H1 (cell line): Measurements from ENCODE around the gene POLR2A. TPM values are rescaled to one million over a fixed set of nuclear protein-coding genes. Genes with fewer than 3 reads are reported as not detected.

Source experiments
- CTCF ChIA-PET: fragments of 300-600 bp; sonication (Branson Sonifier 250); formaldehyde crosslinking; loops from one replicate; lab custom pipeline; 2021; ENCODE audit not compliant: partially characterized antibody; lab: Charles Lee
- POLR2A ChIA-PET: fragments of 300-600 bp; sonication (Branson Sonifier 250); formaldehyde crosslinking; loops from one replicate; lab custom pipeline; 2021; ENCODE audit warnings: inconsistent platforms; ENCODE audit not compliant: partially characterized antibody; lab: Charles Lee
- DNase-seq, 2 experiments: peaks; one replicate each; pipeline versions ENCODE4 v3.0.0 to v3.0.0-alpha.2; 2010 to 2022; ENCODE audit warnings: low spot score in 2 of 2, low read depth in 1 of 2, mixed read lengths in 1 of 2
- FAIRE-seq: peaks from 2 replicates; lab custom pipeline; 2011; peaks lifted over from hg19 to GRCh38; lab: Jason Lieb, UNC
- H2AFZ ChIP-seq: 2 replicates; pipeline ENCODE4 v1.8.1; 2012; ENCODE audit warnings: low read length, inconsistent platforms
- H2AK5ac ChIP-seq: 2 replicates; pipeline ENCODE4 v1.6.1; 2013; ENCODE audit warnings: low read depth, low read length
- H2BK120ac ChIP-seq: replicated peaks from 2 replicates; pipeline ENCODE3; 2013; ENCODE audit warnings: low read depth, low read length, inconsistent platforms
- H2BK12ac ChIP-seq: 2 replicates; pipeline ENCODE4 v1.6.1; 2013; ENCODE audit warnings: low read depth, low read length
- H2BK15ac ChIP-seq: 2 replicates; pipeline ENCODE4 v1.6.1; 2013; ENCODE audit warnings: low read length
- H2BK20ac ChIP-seq: 2 replicates; pipeline ENCODE4 v1.6.1; 2013; ENCODE audit warnings: low read length
- H2BK5ac ChIP-seq: 2 replicates; pipeline ENCODE4 v1.6.1; 2013; ENCODE audit warnings: low read depth, low read length
- H3K14ac ChIP-seq: 2 replicates; pipeline ENCODE4 v1.6.1; 2013; ENCODE audit warnings: inconsistent platforms; ENCODE audit not compliant: insufficient read length
- H3K18ac ChIP-seq: 2 replicates; pipeline ENCODE4 v1.6.1; 2013; ENCODE audit warnings: low read length; ENCODE audit errors: extremely low read depth
- H3K23ac ChIP-seq: 2 replicates; pipeline ENCODE4 v1.6.1; 2013; ENCODE audit warnings: inconsistent platforms; ENCODE audit not compliant: insufficient read length
- H3K23me2 ChIP-seq: 2 replicates; pipeline ENCODE4 v1.6.1; 2013; ENCODE audit warnings: low read depth, low read length
- H3K27ac ChIP-seq: 2 replicates; pipeline ENCODE4 v1.6.1; 2011; ENCODE audit warnings: low read depth, low read length, inconsistent platforms
- H3K27me3 ChIP-seq, 4 experiments: replicated peaks in 1 of 4; 1 replicate in 1 of 4; 2 replicates in 3 of 4; pipeline versions ENCODE4 v1.6.1 to v1.8.1; 2011 to 2013; ENCODE audit warnings: low read length in 3 of 4, mild to moderate bottlenecking in 3 of 4, inconsistent platforms in 2 of 4, mixed read lengths in 2 of 4, moderate library complexity in 1 of 4; ENCODE audit not compliant: control insufficient read depth in 3 of 4, insufficient read depth in 3 of 4; ENCODE audit errors: extremely low read depth in 1 of 4
- H3K36me3 ChIP-seq, 4 experiments: 2 replicates each; pipeline versions ENCODE4 v1.6.1 to v1.8.1; 2011 to 2013; ENCODE audit warnings: mild to moderate bottlenecking in 4 of 4, low read length in 3 of 4, moderate library complexity in 2 of 4, control low read depth in 1 of 4, inconsistent platforms in 1 of 4; ENCODE audit not compliant: insufficient read depth in 4 of 4, control insufficient read depth in 2 of 4
- H3K4ac ChIP-seq: replicated peaks from 2 replicates; pipeline ENCODE3; 2013; ENCODE audit warnings: low read length, low read depth, mixed read lengths, inconsistent platforms; ENCODE audit not compliant: insufficient read length
- H3K4me1 ChIP-seq, 4 experiments: replicated peaks in 1 of 4; 1 replicate in 1 of 4; 2 replicates in 3 of 4; pipeline versions ENCODE4 v1.6.1 to v1.8.1; 2011 to 2013; ENCODE audit warnings: low read length in 3 of 4, inconsistent platforms in 2 of 4, mixed read lengths in 1 of 4; ENCODE audit not compliant: insufficient read depth in 4 of 4, control insufficient read depth in 3 of 4
- H3K4me2 ChIP-seq, 2 experiments: 2 replicates each; pipeline versions ENCODE4 v1.6.1 to v1.8.1; 2011 to 2013; ENCODE audit warnings: low read depth in 2 of 2, low read length in 2 of 2, control low read depth in 1 of 2, inconsistent platforms in 1 of 2, mild to moderate bottlenecking in 1 of 2; ENCODE audit not compliant: insufficient read depth in 1 of 2
- H3K4me3 ChIP-seq, 4 experiments: fragments of 200-600, 300-600 bp in 1 of 4; sonication (generic), shearing (Covaris generic), sonication (Bioruptor Twin) in 1 of 4; 2 replicates each; pipeline versions ENCODE4 v1.5.1 to v1.8.1; 2011 to 2016; ENCODE audit warnings: low read length in 4 of 4, low read depth in 3 of 4, control low read depth in 2 of 4, inconsistent platforms in 2 of 4, mild to moderate bottlenecking in 2 of 4, mixed read lengths in 1 of 4, moderate library complexity in 1 of 4; ENCODE audit not compliant: insufficient read depth in 2 of 4; ENCODE audit errors: extremely low read depth in 1 of 4
- H3K56ac ChIP-seq: replicated peaks from 2 replicates; pipeline ENCODE3; 2013; ENCODE audit warnings: low read depth, mild to moderate bottlenecking, mixed read lengths, low read length, inconsistent platforms; ENCODE audit not compliant: insufficient read length
- H3K79me1 ChIP-seq: 2 replicates; pipeline ENCODE4 v1.6.1; 2013; ENCODE audit warnings: low read depth, low read length, control low read depth
- H3K79me2 ChIP-seq, 2 experiments: 2 replicates each; pipeline versions ENCODE4 v1.6.1 to v1.8.1; 2012 to 2013; ENCODE audit warnings: low read length in 2 of 2, mild to moderate bottlenecking in 2 of 2, inconsistent platforms in 1 of 2; ENCODE audit not compliant: insufficient read depth in 2 of 2, control insufficient read depth in 1 of 2
- H3K9ac ChIP-seq, 4 experiments: replicated peaks in 1 of 4; 1 replicate in 1 of 4; 2 replicates in 3 of 4; pipeline versions ENCODE4 v1.6.1 to v1.8.1; 2011 to 2013; ENCODE audit warnings: low read depth in 3 of 4, low read length in 3 of 4, control low read depth in 2 of 4, mild to moderate bottlenecking in 2 of 4, moderate library complexity in 2 of 4, inconsistent platforms in 1 of 4; ENCODE audit errors: extremely low read depth in 1 of 4
- H3K9me3 ChIP-seq, 2 experiments: 2 replicates each; pipeline versions ENCODE4 v1.6.1 to v1.8.1; 2012 to 2013; ENCODE audit warnings: mild to moderate bottlenecking in 2 of 2, moderate library complexity in 2 of 2, control low read depth in 1 of 2, inconsistent platforms in 1 of 2, low read depth in 1 of 2, low read length in 1 of 2, mixed read lengths in 1 of 2; ENCODE audit not compliant: insufficient read depth in 2 of 2
- H4K20me1 ChIP-seq, 2 experiments: replicated peaks in 1 of 2; 2 replicates each; pipeline versions ENCODE3 to v1.8.1; 2011 to 2013; ENCODE audit warnings: inconsistent platforms in 2 of 2, low read length in 2 of 2, mild to moderate bottlenecking in 1 of 2; ENCODE audit not compliant: insufficient read depth in 2 of 2, control insufficient read depth in 1 of 2
- H4K5ac ChIP-seq: 2 replicates; pipeline ENCODE4 v1.6.1; 2013; ENCODE audit warnings: low read length, low read depth, mixed read lengths, inconsistent platforms; ENCODE audit not compliant: insufficient read length
- H4K8ac ChIP-seq: 2 replicates; pipeline ENCODE4 v1.8.0; 2013; ENCODE audit warnings: mild to moderate bottlenecking, moderate library complexity, low read length, inconsistent platforms; ENCODE audit not compliant: insufficient read depth; ENCODE audit errors: extremely low read depth
- H4K91ac ChIP-seq: replicated peaks from 2 replicates; pipeline ENCODE3; 2013; ENCODE audit warnings: low read length, mixed read lengths, inconsistent platforms; ENCODE audit not compliant: insufficient read length
- BRCA1 ChIP-seq: IDR thresholded peaks from 2 replicates; pipeline ENCODE4 v1.6.1; 2012; ENCODE audit warnings: low read depth, low read length, improper control_type of control experiment
- WGBS, 2 experiments: shearing (Covaris generic) in 1 of 2; methylation state at CpG; one replicate each; pipeline versions ENCODE4 v1.1.6 to v1.1.7; 2013 to 2015; ENCODE audit warnings: low lambda C conversion rate in 2 of 2, mixed read lengths in 2 of 2, inconsistent platforms in 1 of 2, low coverage in 1 of 2, missing lambda C conversion rate in 1 of 2; ENCODE audit not compliant: insufficient replicate concordance in 2 of 2, insufficient coverage in 1 of 2, insufficient read length in 1 of 2; ENCODE audit errors: extremely low coverage in 1 of 2, missing lambda C conversion rate in 1 of 2; 5-methylcytosine and 5-hydroxymethylcytosine counted together
- polyA plus RNA-seq, 7 experiments: library from polyadenylated mRNA; depleted of rRNA in 3 of 7; stranded (reverse) in 5 of 7; unstranded in 2 of 7; fragments of >200 nt in 5 of 7; fragments of 200-250 nt in 2 of 7; gene quantifications; 1 replicate in 5 of 7; 2 replicates in 1 of 7; 4 replicates in 1 of 7; pipeline versions ENCODE4 v1.2.1 to v1.2.3, GENCODE V29; 2011 to 2013; ENCODE audit warnings: missing spikeins in 2 of 7, mixed read lengths in 2 of 7
- total RNA-seq: library from RNA; stranded (reverse); fragmentation: NEBNext Ultra II Directional; extraction: Animal tissue kit (Norgen Biotek cat#: 25700); gene quantifications from 2 replicates; pipeline ENCODE4 v1.2.1, GENCODE V29; 2021

The POLR2A gene
- total and polyA plus RNA-seq, 2 of the 8 experiments (the other 6 are each of a cell fraction or from before 2014, with no cell fraction given): 26.8 to 150 TPM

DNA sequence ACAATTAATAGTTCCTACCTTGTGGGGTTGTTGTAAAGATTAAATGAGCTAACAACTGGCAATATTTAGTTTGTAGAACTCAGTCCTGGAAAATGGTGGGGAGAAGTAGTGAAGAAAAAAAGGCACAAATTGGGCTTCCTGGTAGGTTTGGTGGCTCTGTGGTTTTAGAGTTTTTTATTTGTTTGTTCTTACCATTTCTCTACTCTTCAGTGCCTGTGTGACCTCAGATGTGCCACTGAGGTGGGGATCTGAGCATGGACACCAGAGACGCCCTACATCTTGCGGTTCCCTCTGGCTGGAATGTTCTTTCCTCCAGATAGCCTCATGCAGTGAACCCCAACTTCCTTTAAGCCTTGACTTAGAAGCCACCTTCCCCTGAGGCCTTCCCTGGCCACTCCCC is 12.4 kb upstream of the POLR2A start:
- no peak overlapping the region for H2BK15ac ChIP-seq
- no peak overlapping the region for H4K5ac ChIP-seq
- H3K79me1 ChIP-seq: peaks cover 6% of the 10 kb centered on the region
- H2BK120ac ChIP-seq: no peak overlapping the region
- CTCF ChIA-PET: interaction anchor here (2.1 kb wide), 1 partner anchor 89 kb away, joined by 6 read pairs; no protein-coding TSS in a partner anchor
- no peak for TF ChIP-seq BRCA1
- H3K4ac ChIP-seq: no peak overlapping the region
- H3K27ac ChIP-seq: no peak overlapping the region
- no peaks in the 10 kb centered on the region; a peak in 1 of 7 replicates for H3K27me3 ChIP-seq
- no peak overlapping the region for H3K4me2 ChIP-seq
- H2BK20ac ChIP-seq: no peak overlapping the region
- DNase-seq (no peak), FAIRE-seq (no peak)
- WGBS, 2 experiments: 94% methylated on average over 2 of the region's 2 CpGs; no CpG with 5 or more reads in 1 of the 2 experiments
- H4K91ac ChIP-seq: no peak overlapping the region
- no peak overlapping the region for H2AK5ac ChIP-seq
- H4K8ac ChIP-seq: no peak overlapping the region
- H2BK5ac ChIP-seq: no peak overlapping the region
- H2AFZ ChIP-seq: no peak overlapping the region
- H3K56ac ChIP-seq: no peak overlapping the region
- POLR2A ChIA-PET: interaction anchor here (1.7 to 13.8 kb wide), 4 partner anchors 9 to 142 kb away, joined by 5 to 200 read pairs (median 8); partner anchors contain the start of genes POLR2A, SLC35G6 and ZBTB4
- no peak overlapping the region for H3K23ac ChIP-seq
- H3K9ac ChIP-seq: no peak overlapping the region
- no peak overlapping the region for H3K14ac ChIP-seq
- H3K36me3 ChIP-seq: 0 out of 8 replicates have a peak, but pooled peaks cover 0 to 3% (median 0%) of the 10 kb centered on the region in 4 experiments
- peaks cover 0 to 4% of the 10 kb centered on the region in 2 experiments for H4K20me1 ChIP-seq
- H3K18ac ChIP-seq: no peak overlapping the region
- peaks cover 0 to 12% of the 10 kb centered on the region in 2 experiments; a peak in 2 of 4 replicates for H3K79me2 ChIP-seq
- H3K4me3 ChIP-seq: no peak overlapping the region
- no peak overlapping the region for H2BK12ac ChIP-seq
- H3K4me1 ChIP-seq: no peaks in the 10 kb centered on the region
- H3K9me3 ChIP-seq: no peaks in the 10 kb centered on the region
- no peaks in the 10 kb centered on the region for H3K23me2 ChIP-seq
